GM19463 (cell line): Measurements from ENCODE around the gene SUPT20HL1.
"Not testable (repeated sequence)": the region's sequence is repeated elsewhere in the genome, so short reads cannot be mapped to it uniquely, and the experiment has no call there.

Experiments used
- ATAC-seq: cut with Tn5 transposase; IDR thresholded peaks from one replicate; pipeline ENCODE4 v1.9.1; 2021; ENCODE audit warnings: mild to moderate bottlenecking, moderate library complexity; ENCODE audit not compliant: unreplicated experiment

The SUPT20HL1 gene

DNA sequence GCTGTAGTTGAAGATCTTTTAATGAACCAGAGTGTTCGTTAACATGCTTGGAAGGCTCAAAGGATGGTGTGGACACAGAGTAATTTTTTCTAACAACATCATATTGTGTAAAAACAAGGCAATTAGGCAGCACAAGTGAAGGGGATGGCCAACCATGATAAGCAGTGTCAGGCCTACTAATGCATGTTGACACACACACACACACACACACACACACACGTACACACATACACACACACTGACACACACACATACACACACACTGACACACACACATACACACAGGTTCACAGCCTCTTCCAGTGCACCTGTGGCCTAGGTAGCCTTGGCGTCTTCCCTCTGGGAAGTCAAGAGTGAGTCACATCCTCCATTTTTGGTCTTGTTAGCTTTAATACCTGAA is at the start of gene SUPT20HL1:
SUPT20HL1 (plus strand) TSS at position 368 of the 400 bp plus-strand sequence. CDS start 2,122 bp downstream, outside the sequence.
- no peak for ATAC-seq

DNA sequence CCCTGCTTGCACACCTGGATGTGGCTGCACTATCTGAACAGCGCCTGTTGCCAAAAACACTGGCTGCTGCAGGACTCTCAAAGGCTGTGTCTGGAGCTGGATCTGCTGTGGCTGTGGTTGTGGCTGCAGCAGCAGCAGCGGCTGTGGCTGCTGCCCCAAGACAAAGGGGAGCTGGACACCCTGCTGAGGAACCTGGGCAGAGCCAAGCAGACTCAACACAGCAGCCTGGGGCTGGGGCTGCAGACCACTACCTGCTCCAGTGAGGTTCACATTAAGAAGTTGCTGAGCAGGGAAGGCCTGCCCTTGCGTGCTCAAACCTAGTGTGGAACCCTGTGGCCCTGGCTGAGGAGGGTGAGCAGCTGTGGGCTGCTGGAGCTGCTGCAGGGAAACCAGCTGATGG is 49.5 kb upstream of the SUPT20HL1 start:
- not testable (repeated sequence) for ATAC-seq

DNA sequence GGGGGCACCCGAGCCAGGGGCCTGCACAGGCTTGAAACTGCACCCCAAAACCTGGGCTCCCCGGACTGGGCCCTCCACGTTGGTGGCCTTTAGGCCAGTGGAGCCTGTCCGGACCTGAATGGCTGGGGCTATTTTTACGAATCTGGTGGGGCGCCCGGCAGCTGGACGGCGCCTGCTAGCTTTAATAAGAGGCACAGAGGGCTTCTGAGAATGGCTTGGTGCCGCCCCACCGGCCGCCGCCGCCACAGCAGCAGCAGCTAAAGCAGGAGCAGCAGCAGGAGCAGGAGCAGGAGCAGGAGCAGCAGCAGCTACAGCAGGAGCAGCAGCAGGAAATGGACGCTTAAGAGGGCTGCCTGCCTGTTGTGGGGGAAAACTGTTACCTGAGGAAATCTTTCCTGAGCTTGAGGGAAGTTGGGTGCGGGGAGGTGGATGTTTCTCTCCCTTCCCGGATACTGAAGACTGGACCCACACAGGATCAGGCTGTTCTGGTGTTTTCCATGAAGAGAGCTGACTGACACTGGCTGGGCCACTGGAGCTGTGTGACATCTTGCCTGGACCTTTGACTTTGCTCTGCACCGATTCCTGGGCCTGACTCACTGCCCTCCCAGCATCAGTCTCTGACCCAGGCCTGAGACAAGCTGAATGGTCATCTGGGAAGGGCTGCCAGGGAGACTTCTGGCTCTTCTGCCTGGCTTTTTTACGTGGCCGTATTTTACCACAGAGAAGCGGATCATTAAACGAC is 48.8 kb upstream of the SUPT20HL1 start:
- ATAC-seq: not testable (repeated sequence)

DNA sequence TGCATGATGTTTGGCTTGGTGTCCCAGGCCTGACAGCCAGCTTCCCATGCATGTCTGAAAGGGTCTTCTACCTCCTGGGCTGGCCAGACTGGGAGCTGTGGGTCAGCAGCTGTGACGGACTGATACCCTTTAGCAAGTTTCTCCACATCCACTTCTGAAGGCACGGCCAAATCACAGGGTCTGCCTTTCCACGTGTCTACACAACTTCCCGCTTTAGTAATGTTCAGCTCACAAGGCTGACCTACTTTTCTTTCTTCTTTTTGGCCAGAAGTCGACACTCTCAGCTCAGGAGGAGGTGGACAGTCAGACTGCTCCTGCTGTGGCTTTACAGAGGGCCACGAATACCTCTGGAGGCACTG is 48.2 kb upstream of the SUPT20HL1 start:
- not testable (repeated sequence) for ATAC-seq

DNA sequence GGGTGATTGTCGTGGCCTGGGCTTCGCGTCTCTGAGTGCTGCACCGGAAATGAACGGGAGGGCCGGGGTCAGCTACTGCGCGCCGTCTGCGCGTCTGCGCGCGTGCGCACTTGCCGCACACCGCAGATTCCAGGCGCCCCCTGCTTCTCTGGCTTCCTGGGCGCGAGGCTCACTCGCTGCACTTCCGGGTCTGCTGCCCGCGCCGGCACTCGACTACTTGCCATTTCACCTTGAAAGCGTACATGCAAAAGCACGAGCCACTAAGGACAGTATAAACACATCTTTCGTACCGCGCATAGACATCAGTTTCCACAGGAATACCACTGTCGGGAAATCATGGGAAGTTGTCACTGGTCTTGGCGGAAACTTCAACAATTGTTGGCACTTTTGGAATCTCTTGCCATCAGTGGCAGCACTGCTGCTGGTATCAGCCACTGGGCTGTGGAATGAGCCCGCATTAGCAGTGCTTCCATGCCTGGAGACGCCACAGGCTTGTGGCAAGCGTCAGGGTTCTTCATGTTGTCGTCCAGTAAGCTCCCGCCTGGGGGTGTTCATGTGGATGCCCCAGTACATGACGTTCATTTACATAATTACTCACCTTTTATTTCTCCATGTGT is 46.3 kb upstream of the SUPT20HL1 start, which contains the start of gene SUPT20HL2:
SUPT20HL2 (minus strand) TSS at position 51 of the 617 bp plus-strand sequence. CDS start 754 bp downstream, outside the sequence.
- ATAC-seq: no peak

DNA sequence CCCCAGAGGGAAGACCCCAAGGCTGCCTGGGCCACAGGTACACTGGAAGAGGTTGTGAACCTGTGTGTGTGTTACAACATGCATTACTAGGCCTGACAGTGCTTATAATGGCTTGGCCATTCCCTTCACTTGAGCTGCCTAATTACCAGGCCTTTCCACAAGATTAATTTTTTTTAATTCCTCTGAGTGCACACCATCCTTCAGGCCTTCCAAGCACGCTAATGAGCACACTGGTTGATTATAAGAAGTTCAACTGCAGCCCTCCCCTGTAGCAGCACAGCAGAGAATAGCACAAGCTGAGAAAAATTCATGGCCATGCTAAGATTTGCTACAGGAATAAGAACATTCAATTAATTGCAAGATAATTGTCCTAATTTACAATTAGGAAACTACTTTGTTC is 44.3 kb upstream of the SUPT20HL1 start:
- ATAC-seq: no peak

DNA sequence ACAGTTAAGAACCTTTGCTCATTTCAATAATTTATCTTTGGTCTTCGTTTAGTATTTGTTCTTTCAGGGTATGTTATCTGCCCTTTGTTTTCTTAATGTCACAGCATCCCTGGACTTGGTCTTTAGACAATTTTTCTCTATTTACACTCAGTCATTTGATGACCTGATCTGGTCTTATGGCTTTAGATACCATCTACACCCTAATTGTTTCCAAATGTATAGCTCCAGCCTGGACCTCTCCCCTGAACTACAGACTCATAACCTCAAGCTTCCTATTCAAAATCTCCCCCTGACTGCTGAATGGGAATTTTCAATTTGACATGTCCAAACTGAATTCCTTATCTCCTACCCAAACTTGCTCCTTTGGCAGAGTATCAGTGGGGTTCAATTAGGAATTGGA is 42.9 kb upstream of the SUPT20HL1 start:
- ATAC-seq: no peak

DNA sequence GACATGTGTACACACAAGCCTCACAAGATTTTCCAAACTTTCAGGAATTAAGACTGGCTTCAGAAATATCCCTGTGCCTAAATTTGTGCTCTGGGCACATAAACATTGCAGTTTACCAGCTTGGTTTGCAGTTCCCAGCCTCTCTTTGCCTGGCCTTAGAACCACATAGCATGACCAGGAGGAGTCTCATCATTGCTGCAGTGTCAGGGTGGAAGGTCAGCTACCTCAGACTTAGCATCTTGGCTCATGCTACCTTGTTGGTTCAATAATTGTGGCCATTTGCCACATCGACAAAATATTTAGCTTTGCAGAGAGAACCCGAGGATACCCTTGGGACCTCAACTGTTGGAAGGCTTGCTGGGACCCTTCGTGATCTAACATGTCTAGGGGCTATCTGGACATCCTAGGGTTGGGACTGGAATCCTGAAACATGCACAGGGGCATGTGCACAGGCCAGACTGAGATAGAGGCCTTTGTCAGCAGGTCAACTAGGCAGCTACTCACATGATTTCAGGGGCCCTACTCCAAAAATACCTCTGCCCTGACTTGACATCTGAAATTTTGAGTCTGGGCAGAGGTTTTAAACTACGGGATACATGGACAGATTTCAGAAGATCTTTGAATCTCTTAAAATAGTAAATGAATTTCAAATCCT is 38.6 kb upstream of the SUPT20HL1 start:
- no peak for ATAC-seq

DNA sequence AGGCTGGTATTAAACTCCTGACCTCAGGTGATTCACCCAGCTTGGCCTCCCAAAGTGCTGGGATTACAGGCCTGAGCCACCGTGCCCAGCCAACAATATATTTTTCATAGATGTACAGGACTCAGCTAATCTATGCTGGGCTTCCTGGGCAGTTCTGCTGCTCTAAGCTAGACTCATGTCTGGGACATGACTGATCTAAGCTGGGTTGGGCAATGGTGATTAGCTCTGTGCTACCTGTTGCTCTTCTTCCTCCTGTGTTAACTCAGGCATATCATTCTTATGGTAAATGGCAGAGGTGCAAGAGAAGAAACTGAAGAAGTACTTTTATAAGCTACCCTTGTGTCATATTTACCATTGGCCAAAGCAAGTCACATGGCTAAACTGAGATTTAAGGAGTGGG is 35.2 kb upstream of the SUPT20HL1 start:
- no peak for ATAC-seq

DNA sequence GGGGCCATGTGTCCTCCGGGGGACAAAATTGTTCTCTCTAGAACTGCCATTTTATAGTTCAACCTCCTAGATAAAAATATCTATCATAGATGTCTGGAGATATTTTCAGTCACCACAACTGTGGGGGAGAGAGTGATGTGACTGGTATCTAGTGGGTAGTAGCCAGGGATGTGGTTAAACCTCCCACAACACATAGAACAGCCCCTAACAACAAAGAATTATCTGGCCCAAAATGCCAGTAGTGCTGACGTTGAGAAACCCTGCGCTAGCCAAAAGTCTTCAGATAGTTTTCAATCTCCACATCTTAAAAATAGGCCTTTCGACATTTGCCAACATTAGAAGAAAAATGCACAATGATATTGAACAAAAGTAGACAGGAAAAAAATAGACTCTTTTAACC is 27.6 kb upstream of the SUPT20HL1 start:
- no peak for ATAC-seq

DNA sequence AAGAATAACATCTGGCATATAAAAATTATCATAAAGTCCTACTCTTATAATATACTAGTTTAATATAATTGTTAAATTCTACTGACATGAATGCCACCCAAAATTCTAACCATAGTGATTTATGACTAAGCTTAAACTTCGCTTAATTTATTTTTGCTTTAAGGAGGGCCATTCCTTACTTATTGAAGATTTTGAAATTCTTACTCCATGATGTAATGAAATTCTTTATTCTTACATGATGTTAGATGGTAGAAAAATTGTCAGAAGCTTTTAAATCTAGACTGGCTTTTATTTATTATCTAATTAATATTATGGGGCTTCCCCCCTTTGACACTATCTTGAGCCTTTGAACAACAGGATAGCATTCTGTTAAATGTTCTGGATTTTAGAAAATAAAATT is 27.1 kb upstream of the SUPT20HL1 start:
- ATAC-seq: no peak

DNA sequence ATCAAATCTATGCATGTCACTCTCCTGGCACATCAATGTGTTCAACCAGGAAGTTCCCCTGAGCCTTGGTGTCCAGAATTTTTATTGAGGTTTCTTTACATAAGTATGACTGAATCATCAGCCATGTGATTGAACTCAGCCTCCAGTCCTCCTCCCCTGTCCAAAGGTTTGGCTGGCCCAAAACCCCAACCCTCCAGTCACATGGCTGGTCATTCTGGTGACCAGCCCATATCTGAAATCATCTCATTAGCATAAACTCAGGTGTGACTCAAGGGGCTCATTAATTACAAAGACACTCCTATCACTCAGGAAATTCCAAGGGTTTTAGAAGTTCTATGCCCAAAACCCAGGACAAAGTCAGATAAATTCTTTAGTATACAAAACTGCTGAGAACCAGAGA is 26.0 kb upstream of the SUPT20HL1 start:
- ATAC-seq: no peak

DNA sequence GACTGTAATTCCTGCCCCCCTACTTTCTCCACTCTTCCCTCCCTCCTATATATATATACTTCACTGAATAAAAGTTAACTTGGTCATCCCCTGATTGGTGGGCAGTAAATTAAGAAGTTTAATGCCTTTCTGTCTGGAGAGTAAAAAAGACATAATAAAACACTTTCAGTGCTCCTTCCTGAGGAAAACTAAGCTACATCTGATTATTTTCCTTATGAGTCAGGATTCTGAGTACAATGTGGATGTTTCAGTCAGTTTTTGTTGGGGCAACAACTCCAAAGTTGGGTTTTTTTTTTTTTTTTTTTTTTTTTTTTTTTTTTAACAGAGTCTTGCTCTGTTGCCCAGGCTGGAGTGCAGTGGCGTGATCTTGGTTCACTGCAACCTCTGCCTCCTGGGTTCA is 24.6 kb upstream of the SUPT20HL1 start:
- ATAC-seq: no peak

DNA sequence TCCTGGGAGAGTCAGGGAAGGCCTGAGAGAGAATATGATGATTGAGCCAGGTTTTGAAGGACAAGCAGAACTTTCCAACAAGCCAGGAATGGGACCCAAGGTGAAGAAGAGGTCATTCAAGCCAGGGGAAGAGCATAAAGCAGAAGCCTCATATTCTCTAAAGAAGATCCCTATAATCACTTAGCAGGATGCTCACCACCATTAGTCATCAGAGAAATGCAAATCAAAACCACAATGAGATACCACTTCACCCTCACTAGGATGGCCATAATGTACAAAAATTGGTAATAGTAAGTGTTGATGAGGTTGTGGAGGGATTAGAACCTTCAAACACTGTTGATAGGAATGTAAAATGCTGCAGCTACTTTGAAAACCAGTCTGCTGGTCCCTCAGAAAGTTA is 20.5 kb upstream of the SUPT20HL1 start:
- ATAC-seq: no peak

DNA sequence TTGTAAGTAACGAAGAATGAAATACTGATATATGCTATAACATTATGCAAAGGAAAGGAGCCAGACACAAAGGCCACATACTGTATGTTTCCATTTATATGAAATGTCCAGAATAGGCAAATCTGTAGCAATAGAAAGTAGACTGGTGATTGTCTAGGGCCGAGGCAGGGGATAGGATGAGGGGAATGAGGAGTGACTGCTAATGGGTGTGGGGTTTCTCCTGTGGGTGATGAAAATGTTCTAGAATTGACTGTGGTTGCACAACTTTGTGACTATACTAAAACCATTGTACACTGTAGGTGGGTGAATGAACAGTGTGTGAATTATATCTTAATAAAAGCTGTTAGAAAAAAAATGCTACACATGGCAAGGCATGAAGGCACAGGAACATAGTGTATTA is 19.9 kb upstream of the SUPT20HL1 start:
- no peak for ATAC-seq

DNA sequence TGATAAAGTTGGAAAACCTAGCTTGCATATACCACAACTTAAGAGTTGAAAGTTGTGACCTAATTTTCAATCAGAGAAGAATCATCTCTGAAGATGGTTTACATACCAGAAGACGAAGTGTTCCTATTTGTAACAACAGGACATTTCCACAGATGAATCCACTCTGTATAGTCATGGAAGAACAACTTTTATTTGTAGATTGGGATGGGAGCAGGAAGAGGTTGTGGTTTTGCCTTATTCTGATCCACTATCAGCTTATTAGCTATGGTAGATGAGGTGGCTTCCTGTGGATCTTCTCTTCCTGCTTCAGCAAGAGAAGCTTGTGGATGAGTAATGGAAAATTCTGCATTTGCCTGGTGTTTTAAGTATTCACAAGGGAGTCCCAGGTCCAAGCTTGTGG is 18.6 kb upstream of the SUPT20HL1 start:
- no peak for ATAC-seq

DNA sequence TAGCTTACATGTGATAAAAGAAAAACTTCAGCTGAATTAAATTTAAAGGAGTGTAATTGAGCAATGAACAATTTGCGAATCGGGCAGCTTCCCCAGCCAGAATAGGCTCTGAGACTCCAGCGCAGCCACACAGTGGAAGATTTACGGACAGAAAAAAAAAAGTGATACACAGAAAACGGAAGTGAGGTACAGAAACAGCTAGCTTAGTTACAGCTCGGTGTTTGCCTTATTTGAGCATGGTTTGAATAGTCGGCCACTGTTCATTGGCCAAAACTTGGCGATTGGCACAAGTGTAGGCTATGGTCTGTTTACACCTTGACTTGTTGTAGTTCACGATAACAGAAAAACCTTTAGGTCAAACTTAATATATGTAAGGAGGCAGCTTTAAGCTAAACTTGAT is 16.7 kb upstream of the SUPT20HL1 start:
- ATAC-seq: peak; percentile 86

DNA sequence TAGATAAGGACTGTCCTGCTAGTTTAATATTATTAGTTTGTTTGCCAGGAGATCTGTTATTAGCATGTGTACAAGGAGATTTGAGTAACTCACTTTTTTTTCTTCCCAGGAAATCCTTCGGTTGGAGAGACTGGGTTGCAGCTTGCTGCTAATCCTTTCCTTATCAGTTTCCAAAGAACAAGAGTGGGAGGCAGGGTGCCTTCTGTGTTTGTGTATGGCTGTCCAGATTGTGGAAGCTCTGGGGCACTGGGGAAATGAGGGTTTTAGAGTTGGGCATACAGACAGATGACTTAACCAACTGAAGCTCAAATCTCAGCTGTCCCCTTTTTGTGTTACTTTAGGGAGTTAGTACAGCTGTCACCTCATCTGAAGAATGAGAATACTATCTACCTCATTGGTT is 12.6 kb upstream of the SUPT20HL1 start:
- no peak for ATAC-seq

DNA sequence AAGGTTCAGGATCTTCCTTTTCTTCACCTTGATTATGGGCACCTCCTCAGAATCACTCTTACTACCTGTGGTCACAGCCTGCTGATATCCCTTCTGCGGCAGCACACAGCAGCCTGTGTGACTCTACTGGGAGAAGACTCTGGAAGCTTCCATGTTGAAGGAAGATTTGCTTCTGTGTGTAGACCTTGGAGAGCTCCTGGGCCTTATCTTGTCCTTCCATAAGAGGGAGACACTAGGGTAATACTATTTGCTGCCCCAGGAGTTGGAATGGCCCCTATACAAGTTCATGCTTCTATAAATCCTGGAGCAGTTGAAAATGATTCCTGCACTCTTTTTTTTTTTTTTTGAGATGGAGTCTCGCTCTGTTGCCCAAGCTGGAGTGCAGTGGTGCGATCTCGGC is 10.2 kb upstream of the SUPT20HL1 start:
- ATAC-seq: no peak

DNA sequence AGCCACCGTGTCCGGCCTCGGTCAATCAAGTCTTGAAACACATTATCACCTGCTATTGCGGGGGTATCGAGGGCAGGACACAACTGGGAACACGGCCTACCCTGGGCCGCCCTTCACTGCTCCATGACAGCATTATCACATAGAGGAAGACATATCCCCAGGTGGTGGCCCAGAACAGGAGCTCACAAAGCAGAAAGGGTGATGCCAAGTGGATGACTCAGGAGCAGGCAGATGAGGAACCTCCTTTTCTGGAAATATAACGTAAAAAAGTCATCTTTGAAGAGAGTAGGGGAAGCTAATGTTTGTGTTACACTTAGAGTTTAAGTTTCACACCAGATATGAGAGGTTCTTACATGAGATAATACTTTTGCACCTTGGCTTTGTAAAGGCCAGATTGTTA is 5.3 kb upstream of the SUPT20HL1 start:
- no peak for ATAC-seq

DNA sequence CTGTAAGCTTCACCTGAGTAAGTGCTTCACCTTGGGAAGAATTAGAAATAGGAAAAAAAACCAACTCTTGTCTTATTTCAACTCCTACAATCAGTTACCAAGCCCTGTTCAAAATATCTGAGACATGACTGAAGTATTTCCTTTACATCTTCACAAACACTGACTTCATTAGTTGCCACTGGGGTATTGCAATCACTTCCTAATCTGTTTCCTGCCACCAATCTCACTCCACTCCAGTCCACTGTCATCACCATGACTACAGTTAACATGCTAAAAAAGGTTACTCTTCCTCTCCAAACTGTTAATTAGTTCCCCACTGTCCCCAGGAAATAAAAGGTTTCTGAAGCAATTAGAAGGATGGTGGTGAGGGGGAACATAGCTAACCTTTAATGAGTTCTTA is 3.3 kb upstream of the SUPT20HL1 start:
- ATAC-seq: no peak

DNA sequence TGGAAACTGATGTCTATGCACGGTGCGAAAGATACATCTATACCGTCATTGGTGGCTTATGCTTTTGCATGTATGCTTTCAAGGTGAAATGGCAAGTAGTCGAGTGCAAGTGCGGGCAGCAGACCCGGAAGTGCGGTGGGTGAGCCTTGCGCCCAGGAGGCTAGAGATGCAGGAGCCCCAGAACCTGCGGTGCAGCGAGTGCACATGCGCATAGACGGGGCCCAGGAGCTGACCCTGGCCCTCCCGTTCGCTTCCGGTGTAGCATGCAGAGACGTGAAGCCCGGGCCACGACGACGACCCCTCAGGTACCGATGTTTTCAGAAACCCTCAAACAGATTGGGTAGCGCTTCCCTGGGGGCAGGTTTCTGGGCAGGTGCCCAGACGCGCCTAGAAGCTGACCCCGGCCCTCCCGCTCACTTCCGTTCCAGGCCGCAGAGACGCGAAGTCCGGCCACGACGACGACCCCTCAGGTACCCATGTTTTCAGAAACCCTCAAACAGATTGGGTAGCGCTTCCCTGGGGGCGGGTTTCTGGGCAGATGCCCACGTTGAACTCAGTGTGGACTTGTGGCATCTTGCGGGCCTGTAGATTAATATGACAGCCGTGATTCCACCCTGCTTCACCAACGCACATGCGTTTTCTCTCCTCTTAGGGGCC is 1.8 kb downstream of the SUPT20HL1 start:
- ATAC-seq: not testable (repeated sequence)
